ENCODE results near the gene SLC39A5. TPM values are rescaled to one million over a fixed set of nuclear protein-coding genes. Genes with fewer than 3 reads are reported as not detected.

Gene SLC39A5
- total and polyA plus RNA-seq, 2 of the 8 experiments (the other 6 are each of a cell fraction or from before 2014, with no cell fraction given): 0.27 TPM; not detected in 1

DNA sequence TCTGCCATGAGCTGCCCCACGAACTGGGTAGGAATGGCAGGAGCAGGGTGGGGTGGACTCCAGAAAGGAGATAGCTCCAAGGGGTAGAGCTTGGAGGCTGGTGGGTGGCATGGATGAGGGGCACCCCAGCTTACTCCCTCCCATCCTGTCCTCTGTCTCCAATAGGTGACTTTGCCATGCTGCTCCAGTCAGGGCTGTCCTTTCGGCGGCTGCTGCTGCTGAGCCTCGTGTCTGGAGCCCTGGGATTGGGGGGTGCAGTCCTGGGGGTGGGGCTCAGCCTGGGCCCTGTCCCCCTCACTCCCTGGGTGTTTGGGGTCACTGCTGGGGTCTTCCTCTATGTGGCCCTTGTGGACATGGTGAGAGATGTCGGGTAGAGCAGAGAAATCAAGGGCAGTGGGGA lies 7.1 kb downstream of the SLC39A5 start (continued):
- TF ChIP-seq CHD7 (IDR thresholded peaks at IDR 0.05; ENCODE audit: insufficient replicate concordance, low read length) (no peak), FOSL1 (IDR thresholded peaks at IDR 0.05; ENCODE audit: insufficient read depth, low read depth, low read length) (no peak), SRF (IDR thresholded peaks at IDR 0.05; ENCODE audit: low read depth, low read length) (no peak), POLR2AphosphoS5 (IDR thresholded peaks at IDR 0.05; ENCODE audit: low read depth, low read length) (no peak), CTCF (IDR thresholded peaks at IDR 0.05; ENCODE audit: control extremely low read depth in 1 of 3, insufficient read depth in 1 of 3, low read depth in 1 of 3, low read length in 3 of 3) (no peak), RFX5 (IDR thresholded peaks at IDR 0.05; ENCODE audit: borderline replicate concordance, low read depth, low read length) (no peak), EGR1 (IDR thresholded peaks at IDR 0.05; ENCODE audit: borderline replicate concordance, low read depth, low read length) (no peak)
